Hepatocyte (in vitro differentiated cells): ENCODE measurements around the gene CD1D. TPM values are rescaled to one million over a fixed set of nuclear protein-coding genes. Genes with fewer than 3 reads are reported as not detected.
A peak's percentile ranks its signal among the peaks of the same experiment; 100 is the strongest.

Source experiments
- DNase-seq: peaks from one replicate; pipeline ENCODE4 v3.0.0-alpha.2; 2016; ENCODE audit warnings: low spot score
- H2AFZ ChIP-seq: fragments of 200-600 bp; sonication (generic); 2 replicates; pipeline ENCODE4 v1.6.0; 2016; ENCODE audit warnings: antibody characterized with exemption, mild to moderate bottlenecking
- H3K27ac ChIP-seq: fragments of 200-600 bp; sonication (generic); 2 replicates; pipeline ENCODE4 v1.5.1; 2016; ENCODE audit warnings: mild to moderate bottlenecking
- H3K27me3 ChIP-seq: fragments of 200-600 bp; sonication (generic); 2 replicates; pipeline ENCODE4 v1.6.1; 2016
- H3K36me3 ChIP-seq: fragments of 200-600 bp; sonication (generic); replicated peaks from 2 replicates; pipeline ENCODE4 v1.5.1; 2016; ENCODE audit warnings: low read depth; ENCODE audit not compliant: insufficient read depth
- H3K4me1 ChIP-seq: fragments of 200-600 bp; sonication (generic); 2 replicates; pipeline ENCODE4 v1.5.1; 2016; ENCODE audit warnings: mild to moderate bottlenecking, moderate library complexity; ENCODE audit not compliant: insufficient read depth
- H3K4me2 ChIP-seq: fragments of 200-600 bp; sonication (generic); 2 replicates; pipeline ENCODE4 v1.6.0; 2016
- H3K4me3 ChIP-seq: fragments of 200-600 bp; sonication (generic); 2 replicates; pipeline ENCODE4 v1.5.1; 2016; ENCODE audit warnings: mild to moderate bottlenecking
- H3K79me2 ChIP-seq: fragments of 200-600 bp; sonication (generic); 2 replicates; pipeline ENCODE4 v1.6.0; 2017; ENCODE audit warnings: mild to moderate bottlenecking
- H3K9me2 ChIP-seq: fragments of 200-600 bp; sonication (generic); replicated peaks from 2 replicates; pipeline ENCODE4 v1.6.0; 2017; ENCODE audit warnings: mild to moderate bottlenecking; ENCODE audit not compliant: insufficient read depth
- H3K9me3 ChIP-seq: fragments of 200-600 bp; sonication (generic); 2 replicates; pipeline ENCODE4 v1.5.1; 2016; ENCODE audit warnings: low read depth, mild to moderate bottlenecking
- H4K20me1 ChIP-seq: fragments of 200-600 bp; sonication (generic); 2 replicates; pipeline ENCODE4 v1.6.0; 2016; ENCODE audit warnings: mild to moderate bottlenecking; ENCODE audit not compliant: insufficient read depth, poor library complexity, severe bottlenecking
- EZH2 ChIP-seq: fragments of 200-600 bp; sonication (generic); IDR thresholded peaks from 2 replicates; pipeline ENCODE4 v1.6.1; 2016; ENCODE audit warnings: antibody characterized with exemption, mild to moderate bottlenecking, borderline replicate concordance
- EZH2phosphoT487 ChIP-seq: fragments of 200-600 bp; sonication (generic); IDR thresholded peaks from one replicate; pipeline ENCODE4 v1.6.1; 2018; ENCODE audit warnings: antibody characterized with exemption, mild to moderate bottlenecking, low read depth, moderate library complexity; ENCODE audit not compliant: unreplicated experiment, severe bottlenecking
- WGBS: methylation state at CpG from one replicate; pipeline ENCODE4 v1.1.6; 2016; ENCODE audit warnings: low lambda C conversion rate; ENCODE audit errors: missing lambda C conversion rate; 5-methylcytosine and 5-hydroxymethylcytosine counted together
- polyA plus RNA-seq: library from polyadenylated mRNA; unstranded; fragments of >200 nt; fragmentation: Nextera tagmentation; extraction: Ambion mirVana; gene quantifications from 2 replicates; pipeline ENCODE4 v1.2.1, GENCODE V29; 2016
- total RNA-seq: library from RNA; depleted of rRNA; stranded (reverse); fragments of >200 nt; gene quantifications from 2 replicates; pipeline ENCODE4 v1.2.3, GENCODE V29; 2014
- TF ChIP-seq, protein P1 (sequence below): fragments of 200-600 bp; sonication (generic); IDR thresholded peaks from 2 replicates; pipeline ENCODE4 v1.5.1; 2016; ENCODE audit warnings: antibody characterized with exemption, mild to moderate bottlenecking; ENCODE audit not compliant: poor library complexity

Gene CD1D
- total RNA-seq, result 3.9 and 4.7 TPM in 2 replicates
- 2.3 and 3.7 TPM in 2 replicates for polyA plus RNA-seq

DNA sequence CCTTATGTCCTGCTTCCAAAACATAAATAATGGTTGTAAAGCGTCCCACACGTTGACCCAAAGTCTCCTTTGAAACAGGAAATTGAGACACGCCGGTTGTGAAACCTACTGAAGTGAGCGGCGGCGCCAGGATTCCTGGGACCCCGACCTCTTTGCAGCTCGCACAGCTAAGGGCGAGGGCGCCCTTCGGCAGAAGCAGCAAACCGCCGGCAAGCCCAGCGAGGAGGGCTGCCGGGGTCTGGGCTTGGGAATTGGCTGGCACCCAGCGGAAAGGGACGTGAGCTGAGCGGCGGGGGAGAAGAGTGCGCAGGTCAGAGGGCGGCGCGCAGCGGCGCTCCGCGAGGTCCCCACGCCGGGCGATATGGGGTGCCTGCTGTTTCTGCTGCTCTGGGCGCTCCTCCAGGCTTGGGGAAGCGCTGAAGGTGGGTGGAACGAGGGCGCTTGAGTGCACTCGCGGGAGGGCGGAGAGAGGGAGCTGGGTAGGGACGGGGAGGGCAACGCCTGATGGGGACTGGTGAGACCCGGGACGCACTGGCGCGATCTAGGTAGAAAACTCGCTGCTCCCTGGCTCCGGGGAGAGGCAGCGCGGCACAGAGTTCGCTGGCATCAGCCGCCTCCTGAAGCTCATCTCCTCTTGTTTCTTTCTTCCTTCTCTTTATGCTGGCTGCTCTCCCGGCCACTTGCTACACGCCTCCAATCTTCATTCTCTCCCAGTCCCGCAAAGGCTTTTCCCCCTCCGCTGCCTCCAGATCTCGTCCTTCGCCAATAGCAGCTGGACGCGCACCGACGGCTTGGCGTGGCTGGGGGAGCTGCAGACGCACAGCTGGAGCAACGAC lies at the start of gene CD1D:
CD1D (plus strand) TSS at position 155 of the 836 bp plus-strand sequence; CDS start at position 362, 207 bp downstream.
- H4K20me1 ChIP-seq, result no peaks in the 10 kb centered on the region
- no peaks in the 10 kb centered on the region for H3K36me3 ChIP-seq
- H3K27me3 ChIP-seq, result peaks cover 38% of the 10 kb centered on the region
- peak within 1 kb of the TSS; percentile 97 for H3K4me2 ChIP-seq
- H3K9me2 ChIP-seq, result no peaks in the 10 kb centered on the region
- peak; percentile 51 for DNase-seq
- no peaks in the 10 kb centered on the region for H3K4me1 ChIP-seq
- no peak within 1 kb of the TSS for H3K27ac ChIP-seq
- H3K9me3 ChIP-seq, result no peaks in the 10 kb centered on the region
- TF ChIP-seq, protein P1, sequence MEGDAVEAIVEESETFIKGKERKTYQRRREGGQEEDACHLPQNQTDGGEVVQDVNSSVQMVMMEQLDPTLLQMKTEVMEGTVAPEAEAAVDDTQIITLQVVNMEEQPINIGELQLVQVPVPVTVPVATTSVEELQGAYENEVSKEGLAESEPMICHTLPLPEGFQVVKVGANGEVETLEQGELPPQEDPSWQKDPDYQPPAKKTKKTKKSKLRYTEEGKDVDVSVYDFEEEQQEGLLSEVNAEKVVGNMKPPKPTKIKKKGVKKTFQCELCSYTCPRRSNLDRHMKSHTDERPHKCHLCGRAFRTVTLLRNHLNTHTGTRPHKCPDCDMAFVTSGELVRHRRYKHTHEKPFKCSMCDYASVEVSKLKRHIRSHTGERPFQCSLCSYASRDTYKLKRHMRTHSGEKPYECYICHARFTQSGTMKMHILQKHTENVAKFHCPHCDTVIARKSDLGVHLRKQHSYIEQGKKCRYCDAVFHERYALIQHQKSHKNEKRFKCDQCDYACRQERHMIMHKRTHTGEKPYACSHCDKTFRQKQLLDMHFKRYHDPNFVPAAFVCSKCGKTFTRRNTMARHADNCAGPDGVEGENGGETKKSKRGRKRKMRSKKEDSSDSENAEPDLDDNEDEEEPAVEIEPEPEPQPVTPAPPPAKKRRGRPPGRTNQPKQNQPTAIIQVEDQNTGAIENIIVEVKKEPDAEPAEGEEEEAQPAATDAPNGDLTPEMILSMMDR, result no peak
- no peak for TF ChIP-seq EZH2
- no peak for TF ChIP-seq EZH2phosphoT487
- peak within 1 kb of the TSS; percentile 88 for H2AFZ ChIP-seq
- peak within 1 kb of the TSS; percentile 63 for H3K4me3 ChIP-seq
- no peaks in the 10 kb centered on the region for H3K79me2 ChIP-seq
- 2% methylated on average over 54 of the region's 63 CpGs for WGBS

GRCh38 chr1:158131217-158131616 lies 49.5 kb upstream of the CD1D start:
- H3K9me2 ChIP-seq, result no peaks in the 10 kb centered on the region
- no peak overlapping the region for H3K27ac ChIP-seq
- H3K36me3 ChIP-seq, result no peaks in the 10 kb centered on the region
- TF ChIP-seq, protein P1, result no peak
- no peak for TF ChIP-seq EZH2phosphoT487
- TF ChIP-seq EZH2, result no peak
- no peaks in the 10 kb centered on the region for H4K20me1 ChIP-seq
- H3K4me3 ChIP-seq, result no peak overlapping the region
- H3K4me2 ChIP-seq, result no peak overlapping the region
- H3K9me3 ChIP-seq, result no peaks in the 10 kb centered on the region
- no peaks in the 10 kb centered on the region for H3K4me1 ChIP-seq
- H3K27me3 ChIP-seq, result no peaks in the 10 kb centered on the region
- 89% methylated on average over 3 of the region's 3 CpGs for WGBS
- DNase-seq, result no peak
- H3K79me2 ChIP-seq, result no peaks in the 10 kb centered on the region
- no peak overlapping the region for H2AFZ ChIP-seq

DNA sequence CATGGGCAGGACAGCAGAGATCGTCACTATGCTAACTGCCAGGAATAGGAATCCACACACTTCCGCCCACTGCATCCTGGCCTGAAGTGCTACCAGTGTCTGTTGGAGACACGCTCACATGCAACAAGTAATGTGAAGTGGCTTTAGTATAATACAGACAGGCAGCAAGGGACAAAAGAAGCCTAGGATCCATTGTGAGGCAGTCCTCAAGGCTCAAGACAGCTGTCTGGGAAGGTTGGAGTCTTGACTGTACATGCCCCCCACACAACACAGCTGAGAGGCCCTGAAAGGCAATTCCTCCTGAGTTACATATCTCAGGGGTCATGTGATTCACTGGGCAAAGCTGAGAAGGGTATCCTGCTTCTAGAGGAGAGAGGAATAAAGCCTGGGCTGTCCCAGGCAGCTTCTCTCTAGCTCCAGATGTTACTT lies 39.9 kb upstream of the CD1D start:
- H3K4me1 ChIP-seq, result no peaks in the 10 kb centered on the region
- 79% methylated on average over 3 of the region's 3 CpGs for WGBS
- H3K27ac ChIP-seq, result no peak overlapping the region
- H3K9me2 ChIP-seq, result no peaks in the 10 kb centered on the region
- H3K4me2 ChIP-seq, result no peak overlapping the region
- H3K79me2 ChIP-seq, result no peaks in the 10 kb centered on the region
- TF ChIP-seq, protein P1, result no peak
- TF ChIP-seq EZH2, result no peak
- TF ChIP-seq EZH2phosphoT487, result no peak
- DNase-seq, result no peak
- H3K36me3 ChIP-seq, result no peaks in the 10 kb centered on the region
- H2AFZ ChIP-seq, result no peak overlapping the region
- H3K27me3 ChIP-seq, result no peaks in the 10 kb centered on the region
- H4K20me1 ChIP-seq, result no peaks in the 10 kb centered on the region
- H3K4me3 ChIP-seq, result no peak overlapping the region
- no peaks in the 10 kb centered on the region for H3K9me3 ChIP-seq
